AG04450 (cell line): Measurements from ENCODE around the gene FOXI1. TPM values are rescaled to one million over a fixed set of nuclear protein-coding genes. Genes with fewer than 3 reads are reported as not detected.

ENCODE experiments used
- CTCF ChIA-PET: fragments of 300-600, 350-600 bp; formaldehyde crosslinking; extraction: SDS; loops from one replicate; lab custom pipeline; 2022; ENCODE audit warnings: antibody characterized with exemption, inconsistent platforms; lab: Charles Lee
- POLR2A ChIA-PET: fragments of 350-600 bp; formaldehyde crosslinking; extraction: SDS; loops from one replicate; lab custom pipeline; 2021; ENCODE audit warnings: antibody characterized with exemption, inconsistent platforms; lab: Yijun Ruan, JAX
- DNase-seq: peaks from one replicate; pipeline ENCODE4 v3.0.0-alpha.2; 2011; ENCODE audit warnings: low read depth, low spot score
- H3K27ac ChIP-seq: one replicate; pipeline ENCODE4 v1.5.1; 2012; ENCODE audit warnings: low read depth, low read length, control low read depth
- H3K27me3 ChIP-seq: one replicate; pipeline ENCODE4 v1.6.0; 2012; ENCODE audit warnings: low read length; ENCODE audit not compliant: control insufficient read depth, insufficient read depth
- H3K4me3 ChIP-seq: 2 replicates; pipeline ENCODE4 v1.5.1; 2011; ENCODE audit warnings: mild to moderate bottlenecking, low read depth, low read length, control low read depth
- H3K9me3 ChIP-seq: 2 replicates; pipeline ENCODE4 v1.5.1; 2012; ENCODE audit warnings: low read length; ENCODE audit not compliant: control insufficient read depth, insufficient read depth
- polyA plus RNA-seq: library from polyadenylated mRNA; depleted of rRNA; stranded (reverse); fragments of >200 nt; gene quantifications from 2 replicates; pipeline ENCODE4 v1.2.3, GENCODE V29; 2011
- TF ChIP-seq, protein P1 (sequence below): IDR thresholded peaks from 2 replicates; pipeline ENCODE4 v1.5.1; 2011; ENCODE audit warnings: low read depth, low read length, control low read depth, inconsistent platforms

The FOXI1 gene
- polyA plus RNA-seq, 1 experiment, result not detected

DNA sequence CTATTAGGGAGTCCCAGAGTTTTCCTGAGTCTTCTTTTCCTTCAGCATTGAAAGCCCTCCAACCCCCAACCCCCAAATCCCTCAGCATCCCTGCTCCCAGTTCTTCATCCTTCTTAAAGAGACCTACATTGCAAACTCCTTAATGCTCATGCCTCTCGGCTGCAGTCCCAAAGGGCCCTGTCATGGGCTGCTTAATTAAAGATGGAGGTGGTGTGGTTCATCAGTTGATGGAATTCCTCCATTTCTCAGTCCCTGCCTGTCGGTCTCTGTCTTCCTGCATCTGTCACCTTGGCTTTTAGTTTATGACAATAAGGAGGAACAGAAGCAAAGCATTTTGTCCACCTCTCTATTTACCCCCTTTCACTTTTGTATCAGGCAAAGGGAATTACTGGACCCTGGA, 2.0 kb downstream of the FOXI1 start:
- Histone ChIP-seq H3K9me3 (no peaks in the 10 kb centered on the region; the same call in 1 of the 2 replicates), H3K27ac (no peak overlapping the region), H3K27me3 (peaks cover 4% of the 10 kb centered on the region), H3K4me3 (no peak overlapping the region)
- TF ChIP-seq, protein P1, sequence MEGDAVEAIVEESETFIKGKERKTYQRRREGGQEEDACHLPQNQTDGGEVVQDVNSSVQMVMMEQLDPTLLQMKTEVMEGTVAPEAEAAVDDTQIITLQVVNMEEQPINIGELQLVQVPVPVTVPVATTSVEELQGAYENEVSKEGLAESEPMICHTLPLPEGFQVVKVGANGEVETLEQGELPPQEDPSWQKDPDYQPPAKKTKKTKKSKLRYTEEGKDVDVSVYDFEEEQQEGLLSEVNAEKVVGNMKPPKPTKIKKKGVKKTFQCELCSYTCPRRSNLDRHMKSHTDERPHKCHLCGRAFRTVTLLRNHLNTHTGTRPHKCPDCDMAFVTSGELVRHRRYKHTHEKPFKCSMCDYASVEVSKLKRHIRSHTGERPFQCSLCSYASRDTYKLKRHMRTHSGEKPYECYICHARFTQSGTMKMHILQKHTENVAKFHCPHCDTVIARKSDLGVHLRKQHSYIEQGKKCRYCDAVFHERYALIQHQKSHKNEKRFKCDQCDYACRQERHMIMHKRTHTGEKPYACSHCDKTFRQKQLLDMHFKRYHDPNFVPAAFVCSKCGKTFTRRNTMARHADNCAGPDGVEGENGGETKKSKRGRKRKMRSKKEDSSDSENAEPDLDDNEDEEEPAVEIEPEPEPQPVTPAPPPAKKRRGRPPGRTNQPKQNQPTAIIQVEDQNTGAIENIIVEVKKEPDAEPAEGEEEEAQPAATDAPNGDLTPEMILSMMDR, result no peak
- ChIA-PET CTCF (interaction anchor here (0.6 kb wide), 1 partner anchor 72 kb away, joined by 8 read pairs; no protein-coding TSS in a partner anchor), POLR2A (no interaction called here)
- no peak for DNase-seq

DNA sequence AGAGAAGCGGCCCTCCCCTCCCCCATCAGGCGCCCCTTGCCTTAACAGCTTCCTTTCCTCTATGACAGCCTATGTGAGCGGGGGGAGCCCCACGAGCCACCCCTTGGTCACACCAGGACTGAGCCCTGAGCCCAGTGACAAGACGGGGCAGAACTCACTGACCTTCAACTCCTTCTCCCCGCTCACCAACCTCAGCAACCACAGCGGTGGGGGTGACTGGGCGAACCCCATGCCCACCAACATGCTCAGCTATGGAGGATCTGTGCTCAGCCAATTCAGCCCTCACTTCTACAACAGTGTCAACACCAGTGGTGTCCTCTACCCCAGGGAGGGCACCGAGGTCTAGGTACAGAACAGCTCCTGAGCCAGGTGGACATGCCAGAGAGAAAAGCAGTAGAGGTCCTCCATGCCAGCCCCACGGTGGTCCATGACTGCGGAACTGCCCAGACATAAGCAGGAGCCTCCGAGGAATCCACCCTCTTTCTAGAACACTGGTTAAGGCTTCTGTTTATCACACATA, 2.6 kb downstream of the FOXI1 start:
- TF ChIP-seq, protein P1, result no peak
- Histone ChIP-seq H3K4me3 (no peak overlapping the region), H3K9me3 (no peaks in the 10 kb centered on the region; the same call in 1 of the 2 replicates), H3K27me3 (peaks cover 6% of the 10 kb centered on the region), H3K27ac (no peak overlapping the region)
- CTCF ChIA-PET, result no interaction called here
- POLR2A ChIA-PET, result no interaction called here
- no peak for DNase-seq

DNA sequence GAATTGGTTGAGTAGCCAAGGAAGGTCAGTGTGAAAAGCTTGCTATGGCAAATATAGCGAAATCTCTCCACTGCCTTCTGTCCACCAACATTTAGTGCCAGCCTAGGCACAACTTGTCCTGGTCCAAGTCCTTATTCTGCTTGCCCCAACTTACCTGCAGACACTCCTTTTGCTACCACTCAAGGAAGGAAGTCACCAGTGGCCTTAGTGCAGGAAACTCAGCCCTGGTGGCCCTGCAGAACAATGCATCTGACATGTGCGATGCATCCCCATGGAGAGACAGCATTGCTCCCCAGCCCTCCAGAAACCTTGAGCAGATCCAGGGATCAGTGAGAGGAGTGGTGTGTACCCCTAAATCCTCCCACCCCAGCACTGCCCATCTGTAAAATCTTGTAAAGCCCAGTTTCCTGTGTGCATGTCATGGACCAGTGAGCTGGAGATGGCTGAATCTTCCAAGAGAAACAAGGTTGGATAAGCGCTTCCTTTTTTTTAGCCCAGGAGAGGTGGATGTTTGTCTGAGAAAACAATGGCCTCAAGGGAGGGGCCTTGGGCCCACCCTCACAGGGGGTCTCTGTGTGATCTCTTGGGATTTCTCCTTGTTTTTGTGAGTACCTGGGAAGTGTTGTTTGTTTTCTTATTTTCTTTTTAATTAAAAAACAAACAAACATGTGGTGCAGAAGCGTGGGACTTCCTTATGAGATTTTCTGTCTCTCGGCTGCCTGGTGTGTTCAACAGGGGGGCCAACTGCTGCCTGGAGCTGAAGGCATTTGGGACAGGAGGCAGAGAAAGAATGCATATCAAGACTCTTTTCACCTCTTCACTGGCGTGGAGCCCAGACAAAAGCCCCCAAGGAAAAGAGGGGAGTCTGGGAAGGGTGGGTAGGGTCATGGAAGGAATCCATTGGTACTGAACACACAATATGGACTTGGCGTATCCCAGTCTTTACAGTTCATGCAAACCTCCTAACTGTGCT, 3.6 kb downstream of the FOXI1 start:
- Histone ChIP-seq H3K27me3 (peaks cover 6% of the 10 kb centered on the region), H3K4me3 (no peak overlapping the region), H3K27ac (no peak overlapping the region), H3K9me3 (no peaks in the 10 kb centered on the region; the same call in 1 of the 2 replicates)
- ChIA-PET CTCF (interaction anchor here (0.9 kb wide), 1 partner anchor 8 kb away, joined by 3 read pairs; no protein-coding TSS in a partner anchor), POLR2A (no interaction called here)
- no peak for DNase-seq
- TF ChIP-seq, protein P1, result no peak

DNA sequence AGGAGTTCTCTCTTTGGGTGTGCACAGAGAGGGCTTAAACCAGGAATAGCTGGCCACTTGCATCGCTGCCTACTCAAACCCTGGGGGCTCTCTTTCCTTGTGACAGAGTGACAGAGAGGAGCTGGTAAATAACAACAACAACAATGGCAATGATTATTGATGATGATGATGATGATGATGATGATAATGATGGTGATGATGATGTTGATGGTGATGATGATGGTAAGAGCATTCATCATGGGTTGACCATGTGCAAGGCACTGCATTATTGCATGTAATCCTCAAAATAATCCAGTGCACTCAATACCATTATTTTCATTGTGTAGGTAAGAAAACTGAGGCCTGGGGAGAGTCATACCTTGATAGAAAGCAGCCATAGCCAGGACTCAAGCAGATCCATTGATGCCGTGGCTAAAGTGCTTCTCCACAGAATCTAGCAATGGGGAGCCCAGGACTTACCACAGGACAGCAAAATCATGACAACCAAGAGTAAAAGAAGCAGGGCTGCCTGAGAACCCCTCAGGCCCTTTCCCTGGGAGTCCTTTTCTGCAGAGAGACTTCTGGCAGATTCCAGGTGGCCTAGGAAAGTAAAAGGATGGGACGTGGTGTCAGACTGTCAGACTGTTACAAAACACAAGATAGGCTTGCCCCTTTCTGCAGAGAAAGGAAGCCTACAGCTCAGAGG, 4.8 kb downstream of the FOXI1 start:
- Histone ChIP-seq H3K27ac (no peak overlapping the region), H3K4me3 (no peak overlapping the region), H3K27me3 (peaks cover 6% of the 10 kb centered on the region), H3K9me3 (no peaks in the 10 kb centered on the region)
- TF ChIP-seq, protein P1, result no peak
- no peak for DNase-seq
- ChIA-PET POLR2A (no interaction called here), CTCF (interaction anchor here (0.9 kb wide), 1 partner anchor 10 kb away, joined by 3 read pairs; no protein-coding TSS in a partner anchor)
